A549 treated with Mapracorat at 1 μM for 4 hours (cell line): ENCODE measurements around the gene GRSF1. TPM values are rescaled to one million over a fixed set of nuclear protein-coding genes. Genes with fewer than 3 reads are reported as not detected.

Experiments used
- total RNA-seq: library from RNA; stranded (reverse); fragments of 200-300 nt; extraction: Qiagen RNA extraction; gene quantifications from 5 replicates; pipeline ENCODE4 v1.2.3, GENCODE V29; 2022

GRSF1 gene
- total RNA-seq, result 70.4 to 83.3 TPM (median 74.7 TPM) in 5 replicates

GRCh38 chr4:70839589-70840093 lies at the start of gene GRSF1:
TSS of gene GRSF1 (minus strand) at chr4:70839890. CDS start at chr4:70839827, 63 bp downstream.

Other genes starting within 250 kb of the GRSF1 start
- not detected in 5 replicates for gene AMBN, start 247.6 kb downstream of the GRSF1 start, total RNA-seq
- 0.02 TPM in 1 of 5 replicates, not detected in the others for gene ENAM, start 211.1 kb downstream of the GRSF1 start, total RNA-seq
- 0.17 to 0.21 TPM (median 0.20 TPM) in 3 of 5 replicates, not detected in the others for gene JCHAIN, start 173.4 kb downstream of the GRSF1 start, total RNA-seq
- 33.8 to 45.5 TPM (median 34.6 TPM) in 5 replicates for gene UTP3, start 151.4 kb downstream of the GRSF1 start, total RNA-seq
- gene RUFY3, start 117.9 kb downstream of the GRSF1 start, total RNA-seq, result 6.9 to 11.2 TPM (median 7.9 TPM) in 5 replicates
- 4.2 to 6.9 TPM (median 5.8 TPM) in 5 replicates for gene MOB1B, start 62.5 kb upstream of the GRSF1 start, total RNA-seq
- 15.5 to 19.0 TPM (median 18.1 TPM) in 5 replicates for gene DCK, start 153.8 kb upstream of the GRSF1 start, total RNA-seq